Retinal pigment epithelial cell (primary cell): ENCODE measurements around the gene PDE4D.

Experiments
- DNase-seq: peaks from one replicate; pipeline ENCODE4 v3.0.0-alpha.2; 2010; ENCODE audit warnings: low read depth
- H3K4me3 ChIP-seq: 2 replicates; pipeline ENCODE4 v1.5.1; 2011; ENCODE audit warnings: mild to moderate bottlenecking, low read length, control low read depth, moderate library complexity
- CTCF ChIP-seq: conservative IDR thresholded peaks from 2 replicates; pipeline ENCODE4 v1.5.1; 2011; ENCODE audit warnings: low read depth, low read length, control low read depth, inconsistent platforms

The PDE4D gene

GRCh38 chr5:59264013-59264412 is 629.5 kb downstream of the PDE4D start:
- TF ChIP-seq CTCF: no peak
- DNase-seq: no peak
- no peak overlapping the region for H3K4me3 ChIP-seq

GRCh38 chr5:59261969-59262368 is 631.6 kb downstream of the PDE4D start:
- DNase-seq: no peak
- H3K4me3 ChIP-seq: no peak overlapping the region
- no peak for TF ChIP-seq CTCF

- no peak overlapping the region for H3K4me3 ChIP-seq
- TF ChIP-seq CTCF: no peak
- DNase-seq: no peak
These were observed 632.6 kb downstream of the PDE4D start for GRCh38 chr5:59260973-59261372.

- no peak for TF ChIP-seq CTCF
- no peak overlapping the region for H3K4me3 ChIP-seq
These were observed 633.3 kb downstream of the PDE4D start for GRCh38 chr5:59260200-59260599.

GRCh38 chr5:59259237-59259636 is 634.3 kb downstream of the PDE4D start:
- no peak for DNase-seq
- H3K4me3 ChIP-seq: no peak overlapping the region
- TF ChIP-seq CTCF: no peak

More at GRCh38 chr5:59260200-59260599, 633.3 kb downstream of the PDE4D start:
- no peak for DNase-seq

- no peak for TF ChIP-seq CTCF
- H3K4me3 ChIP-seq: no peak overlapping the region
- DNase-seq: no peak
These were observed 635.8 kb downstream of the PDE4D start for GRCh38 chr5:59257488-59258400.

GRCh38 chr5:59256331-59256730 is 637.2 kb downstream of the PDE4D start:
- no peak overlapping the region for H3K4me3 ChIP-seq
- TF ChIP-seq CTCF: no peak

More at GRCh38 chr5:59256331-59256730, 637.2 kb downstream of the PDE4D start:
- no peak for DNase-seq
